Posterior vena cava (tissue), 2 donors: ENCODE data around the gene HES3. TPM values are rescaled to one million over a fixed set of nuclear protein-coding genes. Genes with fewer than 3 reads are reported as not detected.
A peak's percentile ranks its signal among the peaks of the same experiment; 100 is the strongest.

ENCODE experiments used
- DNase-seq: peaks from one replicate; pipeline ENCODE4 v3.0.0-alpha.2; 2020; ENCODE audit warnings: low spot score
- intact Hi-C, 2 donors: fragments of 100-400 bp; cut with DNase I; formaldehyde crosslinking; loops; one replicate each; pipeline versions ENCODE4 v1.14.1 to v1.14.2; 2022 to 2023
- total RNA-seq, 2 donors: library from RNA; stranded (reverse); fragmentation: NEBNext Ultra II Directional; extraction: Animal tissue kit (Norgen Biotek cat#: 25700); gene quantifications; one replicate each; pipeline ENCODE4 v1.2.1, GENCODE V29; 2021
- donor health status: DM: yes; HTN: yes; CAD: no.
- donor health status: DM: yes; HTN: yes; CAD: no.

The HES3 gene
- total RNA-seq, 2 donors from 2014 or later = not detected

DNA sequence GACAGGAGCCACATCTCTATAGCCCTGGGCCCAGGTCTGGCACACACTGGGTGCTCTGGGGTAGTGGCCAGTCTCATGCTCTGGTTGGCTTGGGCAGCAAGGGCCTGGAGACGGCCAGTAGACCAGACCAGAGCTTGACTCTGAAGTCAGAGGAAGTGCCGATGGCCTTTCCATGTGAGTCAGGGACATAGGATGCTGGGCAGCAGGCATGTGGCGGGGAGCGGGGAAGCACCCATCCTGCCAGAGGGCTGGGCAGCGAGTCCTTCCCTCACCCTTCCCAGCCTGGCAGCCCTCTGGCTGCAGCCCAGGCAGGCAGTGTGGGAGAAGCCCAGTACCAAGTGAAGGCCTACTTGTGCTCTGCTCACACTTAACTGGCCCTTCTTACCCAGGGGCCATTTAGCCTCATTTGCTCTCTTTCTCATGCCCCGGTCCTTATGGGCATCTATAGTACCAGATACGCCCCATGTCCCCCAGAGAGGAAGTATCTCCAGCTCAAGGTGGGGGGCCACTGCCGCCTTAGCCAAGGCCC lies 13.6 kb downstream of the HES3 start:
- intact Hi-C loops = no loop called here
- DNase-seq = no peak

DNA sequence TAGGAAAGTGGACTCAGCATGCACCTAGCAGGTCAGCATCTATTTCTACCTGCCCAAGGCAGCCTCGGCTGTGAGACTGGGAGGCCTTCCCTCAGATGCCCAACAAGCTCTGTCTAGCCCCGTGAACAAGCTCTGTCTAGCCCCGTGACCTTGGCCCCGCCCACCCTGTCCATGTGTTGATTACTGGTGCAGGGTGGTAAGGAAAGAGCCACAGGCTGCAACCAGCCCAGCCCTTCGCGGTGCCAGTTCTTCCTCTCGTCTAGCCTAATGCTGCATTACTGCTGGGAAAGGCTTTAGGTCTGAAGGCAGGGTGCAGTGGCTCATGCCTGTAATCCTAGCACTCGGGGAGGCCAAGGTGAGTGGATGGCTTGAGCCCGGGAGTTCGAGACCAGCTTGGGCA lies 14.7 kb downstream of the HES3 start:
- intact Hi-C loops = no loop called here
- no peak for DNase-seq

DNA sequence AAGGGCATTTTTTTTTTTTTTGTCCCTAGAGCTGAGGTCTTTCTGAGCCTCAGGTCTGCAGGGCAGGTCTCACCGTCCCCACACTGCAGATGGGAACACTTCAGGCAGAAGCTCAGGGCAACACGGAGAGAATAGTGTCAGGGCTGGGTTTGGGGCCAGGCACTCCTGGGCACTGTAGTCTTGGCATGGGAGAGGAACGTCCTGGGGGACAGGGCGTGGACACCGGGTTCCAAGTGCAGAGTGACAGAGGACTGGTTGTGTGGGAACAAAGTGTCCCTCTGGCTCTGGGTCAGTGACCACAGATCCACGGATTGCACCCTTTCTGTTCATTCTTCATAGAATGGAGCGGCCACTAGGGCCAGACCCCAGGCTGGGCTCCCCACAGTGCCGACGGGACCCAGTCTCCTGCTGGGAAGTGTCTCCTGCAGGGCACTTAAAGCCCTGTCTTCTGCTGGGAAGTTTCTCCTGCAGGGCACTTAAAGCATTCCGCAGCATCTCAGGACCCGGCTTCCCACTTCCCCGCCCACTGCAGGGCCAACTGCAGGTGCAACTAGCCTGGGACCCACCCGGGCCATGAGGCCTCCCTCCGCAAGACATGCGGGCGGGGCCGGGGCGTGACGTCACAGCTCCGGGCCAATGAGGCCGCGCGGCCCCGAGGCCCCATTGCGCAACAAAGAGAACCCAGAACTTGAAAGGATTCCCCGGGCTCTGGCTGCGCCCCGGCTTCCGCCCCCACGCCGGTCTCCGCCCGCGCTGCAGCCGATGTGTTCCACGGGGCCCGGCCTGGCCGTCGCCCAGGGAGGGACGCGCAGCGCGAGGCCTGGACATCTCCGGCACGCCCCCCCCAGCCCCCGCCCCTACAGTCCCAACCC lies 15.7 kb downstream of the HES3 start:
- peak; percentile 94 for DNase-seq
- intact Hi-C loops = no loop called here

DNA sequence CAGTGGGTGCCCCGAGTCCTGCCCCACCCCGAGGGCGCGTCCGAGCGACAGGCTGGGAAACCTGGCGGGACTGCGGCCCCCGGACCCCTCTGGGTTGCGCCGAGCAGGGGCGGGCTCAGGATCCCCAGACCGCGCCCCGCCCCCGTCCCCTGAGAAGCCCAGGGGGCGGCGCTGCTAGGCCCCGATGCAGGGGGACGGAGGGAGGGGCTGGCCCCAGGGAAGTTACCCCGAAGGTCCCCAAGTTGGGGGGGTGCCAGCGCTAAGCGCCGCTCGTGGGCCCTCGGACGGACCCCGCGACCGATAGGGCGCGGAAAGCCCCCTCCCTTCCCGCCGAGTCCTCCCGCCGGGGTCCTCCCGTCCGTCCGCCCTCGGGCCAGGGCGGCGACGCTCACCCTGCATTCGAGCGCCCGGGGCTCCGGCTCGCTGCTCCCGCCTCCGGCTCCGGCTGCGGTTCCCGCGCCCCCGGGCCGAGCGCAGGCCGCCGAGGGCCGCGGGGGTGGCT lies 16.5 kb downstream of the HES3 start:
- intact Hi-C loops = no loop called here
- no peak for DNase-seq

DNA sequence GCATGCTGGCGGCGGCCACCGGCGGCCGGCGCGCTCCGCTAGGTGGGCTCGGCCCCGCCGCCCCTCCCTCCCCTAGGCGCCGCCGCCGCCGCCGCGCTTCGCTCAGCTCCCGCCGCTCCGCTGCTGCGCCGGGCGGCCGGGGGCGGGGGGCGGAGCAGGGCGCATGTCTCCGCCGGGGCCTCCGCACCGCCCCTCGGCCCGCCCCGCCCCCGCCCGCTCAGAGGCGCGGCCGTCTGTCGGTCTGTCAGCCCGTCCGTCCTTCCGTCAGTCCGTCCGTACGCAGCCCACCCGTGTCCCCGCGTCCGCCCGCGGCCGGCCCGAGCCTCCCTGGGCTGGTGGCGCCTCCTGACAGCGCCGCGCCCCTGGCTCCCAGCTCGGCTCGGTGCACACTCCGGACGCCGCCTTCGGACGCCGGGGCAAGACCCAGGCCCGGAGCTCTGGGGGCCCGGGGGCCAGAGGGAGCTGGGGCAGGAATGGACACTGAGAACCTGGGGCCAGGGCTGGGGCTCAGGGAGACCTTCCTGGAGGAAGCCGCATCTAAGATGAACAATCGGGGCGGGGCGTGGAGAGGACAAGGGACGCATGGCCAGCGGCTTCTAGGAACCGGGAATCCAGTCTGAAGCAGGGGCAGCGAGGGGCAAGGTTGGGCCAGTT lies 17.1 kb downstream of the HES3 start, which contains the start of gene GPR153:
Gene GPR153 (minus strand): TSS at position 138 of the 654 bp plus-strand sequence. CDS start 6,193 bp downstream, outside the sequence.
- intact Hi-C loops = no loop called here
- DNase-seq = no peak

DNA sequence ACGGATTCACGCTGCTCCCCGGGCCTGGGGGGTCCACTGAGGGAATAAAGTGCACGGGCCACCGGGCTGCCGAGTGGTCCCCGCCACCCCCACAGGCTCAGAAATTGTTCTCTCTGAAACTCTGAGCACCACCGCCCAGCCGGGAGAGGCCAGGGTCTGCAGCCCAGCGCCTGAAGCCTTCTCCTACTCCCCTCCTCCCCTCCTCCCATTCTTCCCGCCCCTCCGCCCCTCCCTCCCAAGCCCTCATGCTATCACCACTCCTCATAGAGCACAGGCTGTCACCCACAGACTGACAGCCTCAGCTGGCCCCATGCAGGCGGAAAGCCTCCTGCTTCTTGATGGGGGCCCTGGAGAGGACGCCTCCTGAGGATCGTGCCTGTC lies 17.6 kb downstream of the HES3 start:
- no peak for DNase-seq
- intact Hi-C loops = no loop called here

DNA sequence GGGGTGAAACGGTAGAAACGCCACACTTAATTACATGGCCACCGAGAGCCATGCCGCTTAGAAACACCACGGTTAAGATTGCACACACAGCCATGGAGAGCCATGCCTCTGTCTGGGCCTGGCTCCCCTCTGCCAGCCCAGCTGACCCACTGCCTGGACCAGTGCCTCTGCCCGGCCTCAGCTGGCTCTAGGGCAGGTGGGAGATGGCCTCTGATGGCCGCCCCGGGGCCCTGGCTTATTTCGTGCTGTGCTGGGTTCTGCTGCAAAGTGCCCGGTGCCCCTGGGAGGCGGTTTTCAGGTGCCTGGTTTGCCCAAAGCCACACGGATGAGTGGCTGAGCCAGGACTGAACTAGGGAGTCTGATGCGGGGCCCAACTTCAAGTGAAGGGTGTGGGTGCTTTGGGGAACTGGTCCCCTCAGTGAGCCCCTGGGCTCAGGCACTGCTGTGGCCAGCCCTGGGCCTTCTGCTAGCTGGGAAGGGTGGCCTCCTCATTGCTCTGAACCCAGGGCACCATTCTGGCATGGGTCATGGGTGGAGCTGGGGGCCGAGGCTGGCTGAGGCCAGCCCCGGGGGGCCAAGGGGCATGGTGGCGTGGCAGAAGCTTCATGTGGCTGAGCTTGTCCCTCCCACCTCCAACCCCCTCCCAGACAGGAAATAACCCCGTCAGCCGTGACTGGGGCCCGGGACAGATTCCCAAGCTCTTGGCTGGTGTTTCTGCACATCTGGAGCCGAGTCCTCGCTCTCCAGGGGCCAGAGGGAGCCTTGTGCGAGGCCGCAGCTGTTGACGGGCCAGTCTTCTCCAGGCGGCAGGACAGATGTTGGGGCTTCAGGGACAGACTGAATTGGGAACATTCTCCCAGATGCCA lies 18.8 kb downstream of the HES3 start:
- no peak for DNase-seq

DNA sequence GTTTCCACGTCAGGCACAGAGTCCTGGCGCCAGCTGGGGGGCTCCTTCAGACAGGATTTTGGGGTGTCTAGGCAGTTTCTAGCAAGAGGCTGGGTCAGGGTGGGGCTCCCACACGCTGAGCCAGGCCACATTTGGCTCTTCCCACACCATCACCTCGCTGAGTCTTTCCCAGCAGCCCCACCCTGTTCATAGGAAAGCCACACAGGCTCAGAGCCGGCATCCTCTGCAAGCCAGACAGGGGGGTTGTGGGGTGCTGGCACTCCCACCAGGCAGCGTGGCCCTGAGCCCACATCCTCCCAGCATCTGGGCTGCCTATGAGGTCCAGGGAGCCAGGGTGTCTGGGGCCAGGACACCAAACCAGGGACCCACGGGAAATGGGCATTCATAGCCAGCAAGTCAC lies 19.7 kb downstream of the HES3 start:
- no peak for DNase-seq
- intact Hi-C loops = no loop called here

More for the DNA sequence above, 18.8 kb downstream of the HES3 start:
- intact Hi-C loops = no loop called here

DNA sequence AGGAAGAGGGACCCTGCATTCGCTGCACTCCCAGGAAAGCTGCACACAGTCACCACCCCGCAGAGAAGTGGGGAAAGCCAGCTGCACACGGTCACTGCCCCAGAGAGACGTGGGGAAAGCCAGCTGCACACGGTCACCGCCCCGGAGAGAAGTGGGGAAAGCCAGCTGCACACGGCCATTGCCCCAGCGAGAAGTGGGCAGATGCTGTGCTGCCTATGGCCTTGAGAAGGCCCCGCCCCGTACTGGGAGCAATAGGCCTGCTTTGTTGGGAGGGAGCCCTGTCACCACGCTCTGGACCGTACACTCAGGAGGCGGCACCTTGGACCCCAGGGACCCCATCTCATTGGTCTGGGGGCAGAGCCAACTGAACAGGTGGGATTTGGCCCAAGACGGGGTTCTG lies 21.2 kb downstream of the HES3 start:
- intact Hi-C loops = no loop called here
- DNase-seq = no peak

DNA sequence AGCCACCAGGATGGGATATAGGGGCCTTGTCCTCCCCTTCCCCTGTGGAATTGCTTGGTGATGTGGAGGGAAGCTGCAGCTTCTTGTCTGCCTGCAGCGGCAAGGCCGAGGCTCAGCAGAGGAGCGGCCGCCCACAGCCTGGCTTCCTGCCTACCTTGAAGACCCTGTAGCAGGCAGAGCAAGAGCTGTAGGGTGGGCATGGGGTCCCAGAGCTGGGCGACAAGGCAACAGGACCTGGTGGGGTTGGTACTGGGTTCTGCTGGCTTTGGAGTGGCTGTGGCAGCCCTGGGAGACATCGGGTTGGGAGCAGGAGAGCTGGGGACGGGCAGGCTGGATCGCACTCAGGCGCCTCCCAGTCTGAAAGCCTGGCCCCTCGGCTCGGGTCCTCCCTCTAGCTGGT lies 22.7 kb downstream of the HES3 start:
- intact Hi-C loops = no loop called here
- DNase-seq = no peak

DNA sequence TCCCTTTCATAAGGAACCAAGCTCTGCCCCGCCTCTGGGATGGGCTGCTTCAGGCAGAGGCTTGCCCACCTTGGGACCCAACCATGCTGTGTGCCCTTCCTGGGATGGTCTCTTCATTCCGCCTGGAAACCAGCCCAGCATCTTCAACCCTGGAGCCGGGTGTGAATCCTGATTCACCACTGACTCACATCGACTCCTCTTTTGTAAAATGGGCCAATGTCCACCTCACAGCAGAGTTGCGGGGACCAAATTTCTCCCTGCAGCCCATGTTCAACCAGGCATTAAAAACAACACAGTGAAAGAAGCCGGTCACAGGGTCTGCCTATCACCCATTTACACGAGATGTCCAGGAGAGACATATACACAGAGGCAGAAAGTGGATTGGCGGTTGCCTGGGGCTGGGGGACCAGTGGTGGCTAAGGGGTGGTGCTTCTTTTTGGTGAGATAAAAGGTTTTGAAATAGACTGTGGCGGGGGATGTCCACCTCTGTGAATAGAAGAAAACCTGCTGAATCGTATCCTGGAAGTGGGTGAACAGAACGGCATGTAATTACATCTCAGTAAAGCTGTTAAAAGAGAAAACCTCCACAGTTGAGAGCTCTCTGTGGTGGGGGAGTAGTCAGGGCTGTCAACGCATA lies 23.8 kb downstream of the HES3 start:
- intact Hi-C loops = no loop called here
- no peak for DNase-seq

DNA sequence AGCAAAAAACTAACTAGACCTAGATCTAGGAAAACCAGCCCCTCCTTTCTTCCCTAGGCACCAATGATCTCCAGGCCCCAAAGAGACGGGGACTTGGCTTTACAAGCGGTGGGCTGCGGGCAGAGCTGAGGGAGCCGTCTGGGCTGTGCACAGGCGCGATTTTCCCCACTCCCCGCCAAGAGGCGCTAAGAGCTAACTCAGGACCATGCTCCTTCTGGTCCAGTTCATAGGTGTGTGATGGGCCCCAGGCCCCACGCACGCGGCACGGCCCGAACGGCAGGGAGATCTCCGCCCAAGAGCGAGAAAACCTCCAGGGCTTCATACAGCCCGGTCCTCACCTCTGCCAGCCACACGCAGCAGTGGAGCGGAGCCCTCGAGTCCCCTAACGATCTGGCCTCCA lies 24.4 kb downstream of the HES3 start:
- no peak for DNase-seq
- intact Hi-C loops = no loop called here

DNA sequence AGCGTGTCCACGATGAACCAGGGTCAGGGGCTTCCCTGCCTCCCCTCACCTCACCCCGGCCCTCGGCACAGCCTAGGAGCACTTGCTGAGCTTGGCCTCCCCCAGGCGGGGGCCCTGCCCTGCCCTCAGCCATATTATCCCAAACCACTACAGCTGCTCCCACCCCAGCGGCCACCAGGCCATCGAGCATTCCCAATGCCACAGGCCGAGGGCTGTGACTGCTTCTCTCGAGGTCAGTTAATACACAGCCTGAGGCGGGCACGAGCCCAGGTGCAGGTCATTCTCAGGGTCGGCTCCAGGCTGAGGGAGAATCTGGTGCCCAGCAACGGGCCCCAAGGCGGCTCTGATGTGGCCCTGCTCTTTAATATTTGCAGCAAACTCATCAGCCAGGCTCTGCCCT lies 25.3 kb downstream of the HES3 start:
- intact Hi-C loops = no loop called here
- DNase-seq = no peak

DNA sequence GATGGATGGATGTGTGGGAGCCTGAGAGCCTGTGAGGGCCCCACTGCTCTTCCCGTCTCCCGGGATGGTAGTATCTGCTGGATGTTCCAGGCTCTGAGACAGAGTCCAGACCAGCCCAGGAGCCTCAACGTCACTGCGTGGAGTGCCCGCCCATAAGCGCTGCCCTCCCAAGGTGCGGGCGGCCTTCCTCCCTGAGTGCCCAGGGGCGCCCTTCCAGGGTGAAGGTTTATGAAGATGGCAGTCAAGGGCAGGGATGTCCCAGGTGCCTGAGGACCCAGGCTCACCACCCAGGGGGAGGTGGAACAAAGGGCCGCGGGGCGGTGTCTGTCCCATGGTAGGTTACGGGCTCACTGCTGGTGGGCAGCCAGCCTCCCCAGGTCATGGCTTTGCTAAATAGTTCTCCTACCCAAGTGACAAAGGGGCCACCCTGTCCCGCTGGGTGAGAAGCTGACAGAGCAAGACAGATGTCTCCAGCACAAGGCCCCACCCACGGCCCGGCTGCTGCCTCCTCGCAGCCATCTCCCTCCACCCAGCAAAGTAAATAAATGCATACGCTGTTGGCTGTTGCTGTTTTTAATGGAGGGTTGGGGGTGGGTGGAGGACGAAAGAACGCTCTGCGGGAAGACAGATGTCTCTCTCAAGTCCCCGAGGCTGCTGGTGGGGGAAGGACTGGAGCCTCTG lies 25.9 kb downstream of the HES3 start:
- no peak for DNase-seq
- intact Hi-C loops = no loop called here

DNA sequence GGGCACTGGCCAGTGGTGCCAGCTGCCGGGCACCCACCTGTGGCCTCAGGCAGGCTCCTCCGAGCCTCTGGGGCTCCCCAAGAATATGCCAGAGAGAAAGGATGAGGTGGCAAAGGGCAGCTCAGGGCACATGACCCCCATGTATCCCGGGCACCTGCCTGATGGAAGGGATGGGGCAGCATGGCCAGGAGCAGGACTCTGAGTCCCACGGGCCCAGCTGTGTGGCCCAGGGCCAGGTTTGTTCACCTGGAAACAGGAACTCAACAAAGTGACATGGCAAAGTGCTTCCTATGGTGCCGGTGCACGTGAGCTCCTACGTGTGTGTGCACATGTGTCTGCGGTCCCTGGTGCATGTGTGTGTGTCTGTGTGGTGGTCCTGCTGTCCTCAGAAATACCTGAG lies 26.4 kb downstream of the HES3 start:
- no peak for DNase-seq
- intact Hi-C loops = no loop called here

DNA sequence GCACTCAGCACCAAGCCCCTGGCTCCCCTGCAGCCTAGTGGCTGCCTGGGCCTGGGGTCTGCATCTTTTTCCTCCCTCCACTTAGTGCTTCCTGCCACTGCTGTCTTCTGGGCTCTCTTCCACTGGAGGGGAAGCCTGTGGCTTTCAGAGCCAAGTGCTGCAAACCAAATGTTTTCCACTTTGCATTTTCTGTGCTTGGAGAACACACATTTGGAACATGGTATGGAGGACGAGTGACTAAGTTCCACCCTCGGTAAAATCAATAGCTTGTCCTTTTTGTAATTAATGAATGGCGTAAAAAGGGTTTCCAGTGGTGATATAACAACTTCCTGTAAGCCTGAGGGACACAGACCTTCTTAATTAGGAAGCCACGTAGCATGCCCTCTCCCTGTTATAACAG lies 27.0 kb downstream of the HES3 start:
- DNase-seq = no peak
- intact Hi-C loops = no loop called here

DNA sequence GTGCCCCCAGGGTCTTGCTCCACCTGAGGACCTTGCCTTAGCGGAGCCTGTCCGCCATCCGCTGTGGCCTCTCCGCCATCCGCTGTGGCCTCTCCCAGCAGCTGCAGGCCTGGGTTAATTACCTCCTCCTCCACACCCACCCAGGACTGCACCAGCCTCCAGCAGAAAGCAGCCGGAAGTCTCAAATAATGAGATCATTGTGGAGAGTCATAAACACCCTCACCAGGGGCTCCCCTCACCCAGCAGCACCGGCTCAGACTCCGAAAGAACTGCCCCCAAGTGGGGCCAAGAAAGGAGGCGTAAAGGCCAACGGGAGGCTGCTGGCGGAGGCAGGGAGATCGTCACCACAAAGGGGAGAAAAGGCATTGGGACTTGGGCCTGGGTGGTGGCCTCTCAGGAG lies 27.6 kb downstream of the HES3 start:
- intact Hi-C loops = no loop called here
- no peak for DNase-seq

DNA sequence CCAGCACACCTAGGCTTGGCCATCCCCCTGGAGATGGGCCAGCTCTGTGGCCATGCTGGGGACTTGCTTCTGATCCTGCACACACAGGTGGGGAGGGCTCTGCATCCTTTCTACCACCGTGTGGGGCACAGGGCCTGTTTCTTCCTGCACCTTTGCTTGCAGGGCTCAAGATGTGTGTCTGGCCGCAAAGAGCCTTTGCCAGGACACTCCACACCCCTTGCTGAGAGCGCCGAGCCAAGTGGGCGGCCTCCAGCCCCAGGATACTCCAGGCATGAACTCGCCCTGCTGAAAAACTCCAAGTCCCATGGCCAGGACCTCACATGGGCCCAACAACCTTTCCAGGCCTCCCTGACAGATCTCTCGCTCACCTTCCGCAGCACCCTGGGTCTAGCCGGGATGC lies 28.5 kb downstream of the HES3 start:
- intact Hi-C loops = no loop called here
- no peak for DNase-seq

DNA sequence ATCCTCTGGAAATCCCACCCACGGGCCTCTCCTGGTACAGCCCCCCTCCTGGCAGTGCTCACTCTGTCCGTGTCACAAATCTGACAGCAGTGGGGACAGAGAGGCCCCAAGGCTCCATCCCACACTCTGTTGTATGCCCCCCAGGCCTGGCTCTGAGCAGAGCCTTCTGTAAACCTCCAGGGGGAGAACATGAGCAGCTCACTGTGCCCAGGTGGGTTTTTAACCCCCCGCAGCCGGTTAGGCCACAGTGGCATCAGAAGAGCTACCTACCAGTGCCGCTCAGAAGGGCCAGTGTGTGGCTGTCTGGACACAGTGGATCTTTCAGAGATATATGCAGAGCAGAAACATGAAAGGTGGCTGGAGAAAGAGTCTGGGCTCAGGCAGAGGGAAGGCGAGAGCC lies 28.9 kb downstream of the HES3 start:
- intact Hi-C loops = no loop called here
- no peak for DNase-seq
